ENCODE data around the gene SH3PXD2A. TPM values are rescaled to one million over a fixed set of nuclear protein-coding genes. Genes with fewer than 3 reads are reported as not detected.

SH3PXD2A gene
- total RNA-seq, 8 experiments from 2014 or later: 7.8 to 34.3 (median 12.8) TPM

GRCh38 chr10:103888113-103888841 lies 32.9 kb upstream of the SH3PXD2A start:
- H3K4me1 ChIP-seq (replicated peaks in 1 of 2): peaks cover 4% of the 10 kb centered on the region in 2 donors
- peak; percentile 38 to 82 (median 64) for ATAC-seq (replicated peaks in 6 of 8)
- H3K4me3 ChIP-seq: no peak overlapping the region
- no peak overlapping the region for H3K27ac ChIP-seq
- in situ Hi-C loops (cut with MboI; ENCODE audit: low pct_unique_long_range_greater_than_20kb in 2 of 9, low sequenced_read_pairs in 9 of 9, unreplicated experiment in 9 of 9): loop anchor here in 4 of 9 experiments (10.0 to 25.0 kb wide), 4 partner anchors 149 to 324 kb away; no protein-coding TSS in a partner anchor
- 0 to 55% (median 18%) methylated on average over 1 to 6 of the region's 6 CpGs for WGBS, 10 experiments

GRCh38 chr10:103885617-103886016 lies 30.2 kb upstream of the SH3PXD2A start:
- H3K4me1 ChIP-seq (replicated peaks in 1 of 2): peaks cover 4% of the 10 kb centered on the region in 2 donors
- 49 to 93% (median 79%) methylated on average over 2 to 6 of the region's 6 CpGs; no CpG with 5 or more reads in 2 of the 10 experiments for WGBS, 10 experiments
- ATAC-seq (replicated peaks in 6 of 8): no peak
- no peak overlapping the region for H3K4me3 ChIP-seq
- in situ Hi-C loops (cut with MboI; ENCODE audit: low pct_unique_long_range_greater_than_20kb in 2 of 9, low sequenced_read_pairs in 9 of 9, unreplicated experiment in 9 of 9): loop anchor here in 4 of 9 experiments (10.0 to 25.0 kb wide), 4 partner anchors 152 to 327 kb away; no protein-coding TSS in a partner anchor
- no peak overlapping the region for H3K27ac ChIP-seq

- no peak overlapping the region for H3K4me3 ChIP-seq
- no peak overlapping the region for H3K27ac ChIP-seq
- 29 to 100% (median 67%) methylated on average over 2 to 3 of the region's 3 CpGs; no CpG with 5 or more reads in 5 of the 10 experiments for WGBS, 10 experiments
- peaks cover 4% of the 10 kb centered on the region in 2 donors for H3K4me1 ChIP-seq (replicated peaks in 1 of 2)
- ATAC-seq (replicated peaks in 6 of 8): peak; percentile 38 to 83 (median 68)
- in situ Hi-C loops (cut with MboI; ENCODE audit: low pct_unique_long_range_greater_than_20kb in 2 of 9, low sequenced_read_pairs in 9 of 9, unreplicated experiment in 9 of 9): loop anchor here in 4 of 9 experiments (10.0 to 25.0 kb wide), 4 partner anchors 153 to 328 kb away; no protein-coding TSS in a partner anchor
Observed at GRCh38 chr10:103884681-103885139, 29.3 kb upstream of the SH3PXD2A start.

GRCh38 chr10:103882285-103883007 lies 27.1 kb upstream of the SH3PXD2A start:
- no peaks in the 10 kb centered on the region for H3K4me1 ChIP-seq (replicated peaks in 1 of 2)
- ATAC-seq (replicated peaks in 6 of 8): no peak
- in situ Hi-C loops (cut with MboI; ENCODE audit: low pct_unique_long_range_greater_than_20kb in 2 of 9, low sequenced_read_pairs in 9 of 9, unreplicated experiment in 9 of 9): loop anchor here in 4 of 9 experiments (10.0 to 25.0 kb wide), 4 partner anchors 155 to 330 kb away; no protein-coding TSS in a partner anchor
- no peak overlapping the region for H3K4me3 ChIP-seq
- H3K27ac ChIP-seq: no peak overlapping the region
- 75 to 100% (median 93%) methylated on average over 1 to 8 of the region's 8 CpGs; no CpG with 5 or more reads in 3 of the 10 experiments for WGBS, 10 experiments

- no peak overlapping the region for H3K4me3 ChIP-seq
- H3K4me1 ChIP-seq (replicated peaks in 1 of 2): no peaks in the 10 kb centered on the region
- H3K27ac ChIP-seq: no peak overlapping the region
- 79 to 90% (median 81%) methylated on average over 2 to 12 of the region's 15 CpGs; no CpG with 5 or more reads in 2 of the 10 experiments for WGBS, 10 experiments
- ATAC-seq (replicated peaks in 6 of 8): no peak
- in situ Hi-C loops (cut with MboI; ENCODE audit: low pct_unique_long_range_greater_than_20kb in 2 of 9, low sequenced_read_pairs in 9 of 9, unreplicated experiment in 9 of 9): loop anchor here in 4 of 9 experiments (10.0 to 25.0 kb wide), 4 partner anchors 156 to 331 kb away; no protein-coding TSS in a partner anchor
Observed at GRCh38 chr10:103881416-103882284, 26.3 kb upstream of the SH3PXD2A start.

GRCh38 chr10:103879831-103880230 lies 24.5 kb upstream of the SH3PXD2A start:
- Histone ChIP-seq H3K4me1 (replicated peaks in 1 of 2) (peaks cover 0 to 2% of the 10 kb centered on the region in 2 donors), H3K27ac (no peak overlapping the region), H3K4me3 (no peak overlapping the region)
- no peak for ATAC-seq (replicated peaks in 6 of 8)
- WGBS, 10 experiments: 67 to 100% (median 95%) methylated on average over 1 to 6 of the region's 7 CpGs; no CpG with 5 or more reads in 4 of the 10 experiments
- in situ Hi-C loops (cut with MboI; ENCODE audit: low pct_unique_long_range_greater_than_20kb in 2 of 9, low sequenced_read_pairs in 9 of 9, unreplicated experiment in 9 of 9): loop anchor here in 4 of 9 experiments (10.0 to 25.0 kb wide), 4 partner anchors 157 to 332 kb away; no protein-coding TSS in a partner anchor

GRCh38 chr10:103879409-103879808 lies 24.0 kb upstream of the SH3PXD2A start:
- H3K4me3 ChIP-seq: no peak overlapping the region
- no peak for ATAC-seq (replicated peaks in 6 of 8)
- peaks cover 0 to 7% of the 10 kb centered on the region in 2 donors for H3K4me1 ChIP-seq (replicated peaks in 1 of 2)
- WGBS, 10 experiments: 71 to 100% (median 82%) methylated on average over 1 to 7 of the region's 9 CpGs; no CpG with 5 or more reads in 2 of the 10 experiments
- in situ Hi-C loops (cut with MboI; ENCODE audit: low pct_unique_long_range_greater_than_20kb in 2 of 9, low sequenced_read_pairs in 9 of 9, unreplicated experiment in 9 of 9): loop anchor here in 3 of 9 experiments (25.0 kb wide), 2 partner anchors 158 to 333 kb away; no protein-coding TSS in a partner anchor
- no peak overlapping the region for H3K27ac ChIP-seq

- H3K4me3 ChIP-seq: no peak overlapping the region
- no peak for ATAC-seq (replicated peaks in 6 of 8)
- 80 to 100% (median 100%) methylated on average over 1 of the region's 1 CpG; no CpG with 5 or more reads in 2 of the 10 experiments for WGBS, 10 experiments
- in situ Hi-C loops (cut with MboI; ENCODE audit: low pct_unique_long_range_greater_than_20kb in 2 of 9, low sequenced_read_pairs in 9 of 9, unreplicated experiment in 9 of 9): loop anchor here in 3 of 9 experiments (25.0 kb wide), 2 partner anchors 159 to 334 kb away; no protein-coding TSS in a partner anchor
- no peak overlapping the region for H3K27ac ChIP-seq
- peaks cover 0 to 11% of the 10 kb centered on the region in 2 donors for H3K4me1 ChIP-seq (replicated peaks in 1 of 2)
Observed at GRCh38 chr10:103877861-103878260, 22.5 kb upstream of the SH3PXD2A start.

- in situ Hi-C loops (cut with MboI; ENCODE audit: low pct_unique_long_range_greater_than_20kb in 2 of 9, low sequenced_read_pairs in 9 of 9, unreplicated experiment in 9 of 9): loop anchor here in 3 of 9 experiments (25.0 kb wide), 2 partner anchors 161 to 336 kb away; no protein-coding TSS in a partner anchor
- peaks cover 0 to 11% of the 10 kb centered on the region in 2 donors for H3K4me1 ChIP-seq (replicated peaks in 1 of 2)
- H3K4me3 ChIP-seq: no peak overlapping the region
- 20 to 100% (median 88%) methylated on average over 1 to 4 of the region's 5 CpGs; no CpG with 5 or more reads in 5 of the 10 experiments for WGBS, 10 experiments
- no peak overlapping the region for H3K27ac ChIP-seq
- ATAC-seq (replicated peaks in 6 of 8): no peak
Observed at GRCh38 chr10:103876155-103876554, 20.8 kb upstream of the SH3PXD2A start.

GRCh38 chr10:103874730-103875129 lies 19.4 kb upstream of the SH3PXD2A start:
- ATAC-seq (replicated peaks in 6 of 8): no peak

GRCh38 chr10:103872137-103872931 lies 17.0 kb upstream of the SH3PXD2A start:
- no peak overlapping the region for H3K4me3 ChIP-seq
- peak in 3 of 8 experiments; percentile 18 to 93 (median 86) for ATAC-seq (replicated peaks in 6 of 8)
- no peak overlapping the region for H3K27ac ChIP-seq
- H3K4me1 ChIP-seq (replicated peaks in 1 of 2): peaks cover 0 to 11% of the 10 kb centered on the region in 2 donors
- in situ Hi-C loops (cut with MboI; ENCODE audit: low pct_unique_long_range_greater_than_20kb in 2 of 9, low sequenced_read_pairs in 9 of 9, unreplicated experiment in 9 of 9): loop anchor here in 4 of 9 experiments (25.0 kb wide), 1 partner anchor 160 kb away; no protein-coding TSS in a partner anchor
- 77 to 100% (median 83%) methylated on average over 1 to 10 of the region's 16 CpGs; no CpG with 5 or more reads in 1 of the 10 experiments for WGBS, 10 experiments

More at GRCh38 chr10:103874730-103875129, 19.4 kb upstream of the SH3PXD2A start:
- in situ Hi-C loops (cut with MboI; ENCODE audit: low pct_unique_long_range_greater_than_20kb in 2 of 9, low sequenced_read_pairs in 9 of 9, unreplicated experiment in 9 of 9): loop anchor here in 6 of 9 experiments (25.0 kb wide), 3 partner anchors 162 to 338 kb away; no protein-coding TSS in a partner anchor
- Histone ChIP-seq H3K4me1 (replicated peaks in 1 of 2) (peaks cover 0 to 11% of the 10 kb centered on the region in 2 donors), H3K27ac (no peak overlapping the region), H3K4me3 (no peak overlapping the region)
- 40 to 100% (median 84%) methylated on average over 1 to 6 of the region's 6 CpGs for WGBS, 10 experiments
